Upper lobe of left lung (tissue), 4 donors: ENCODE measurements around the gene COX8A.

Source experiments
- EP300 ChIP-seq, 4 donors: sonication (generic); formaldehyde crosslinking; IDR thresholded peaks; one replicate each; pipeline ENCODE4 v1.5.1; 2017; ENCODE audit warnings: antibody characterized with exemption in 4 of 4, control low read depth in 2 of 4
- POLR2A ChIP-seq, 4 donors: fragments of 450-650 bp; IDR thresholded peaks; one replicate each; pipeline ENCODE4 v1.5.1; 2016 to 2017; ENCODE audit warnings: antibody characterized with exemption in 4 of 4, mild to moderate bottlenecking in 2 of 4
- POLR2AphosphoS5 ChIP-seq, 2 donors: sonication (generic); formaldehyde crosslinking; IDR thresholded peaks; one replicate each; pipeline ENCODE4 v1.5.1; 2017; ENCODE audit warnings: antibody characterized with exemption in 2 of 2
- TF ChIP-seq, protein P1 (sequence below), 6 experiments: fragments of 450-650 bp in 4 of 6; fragments of 200-600 bp in 2 of 6; sonication (generic) in 2 of 6; IDR thresholded peaks; one replicate each; pipeline ENCODE4 v1.5.1; 2016 to 2019; ENCODE audit warnings: antibody characterized with exemption in 6 of 6

DNA sequence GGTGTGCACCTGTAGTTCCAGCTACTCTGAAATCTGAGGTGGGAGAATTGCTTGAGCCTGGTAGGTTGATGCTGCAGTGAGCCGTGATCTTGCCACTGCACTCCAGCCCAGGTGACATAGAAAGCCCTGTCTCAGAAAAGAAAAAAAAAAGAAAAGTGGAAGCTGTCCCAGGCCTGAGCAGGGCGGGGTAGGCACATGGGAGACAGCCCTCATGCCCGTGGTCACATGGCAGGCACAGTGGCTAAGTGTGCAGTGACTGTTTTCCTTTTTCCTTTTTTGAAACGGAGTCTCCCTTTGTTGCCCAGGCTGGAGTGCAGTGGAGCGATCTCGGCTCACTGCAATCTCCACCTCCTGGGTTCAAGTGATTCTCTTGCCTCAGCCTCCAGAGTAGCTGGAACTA, 19.6 kb downstream of the COX8A start:
- no peak for TF ChIP-seq POLR2A (IDR thresholded peaks at IDR 0.05)
- TF ChIP-seq, protein P1, sequence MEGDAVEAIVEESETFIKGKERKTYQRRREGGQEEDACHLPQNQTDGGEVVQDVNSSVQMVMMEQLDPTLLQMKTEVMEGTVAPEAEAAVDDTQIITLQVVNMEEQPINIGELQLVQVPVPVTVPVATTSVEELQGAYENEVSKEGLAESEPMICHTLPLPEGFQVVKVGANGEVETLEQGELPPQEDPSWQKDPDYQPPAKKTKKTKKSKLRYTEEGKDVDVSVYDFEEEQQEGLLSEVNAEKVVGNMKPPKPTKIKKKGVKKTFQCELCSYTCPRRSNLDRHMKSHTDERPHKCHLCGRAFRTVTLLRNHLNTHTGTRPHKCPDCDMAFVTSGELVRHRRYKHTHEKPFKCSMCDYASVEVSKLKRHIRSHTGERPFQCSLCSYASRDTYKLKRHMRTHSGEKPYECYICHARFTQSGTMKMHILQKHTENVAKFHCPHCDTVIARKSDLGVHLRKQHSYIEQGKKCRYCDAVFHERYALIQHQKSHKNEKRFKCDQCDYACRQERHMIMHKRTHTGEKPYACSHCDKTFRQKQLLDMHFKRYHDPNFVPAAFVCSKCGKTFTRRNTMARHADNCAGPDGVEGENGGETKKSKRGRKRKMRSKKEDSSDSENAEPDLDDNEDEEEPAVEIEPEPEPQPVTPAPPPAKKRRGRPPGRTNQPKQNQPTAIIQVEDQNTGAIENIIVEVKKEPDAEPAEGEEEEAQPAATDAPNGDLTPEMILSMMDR (IDR thresholded peaks at IDR 0.05) = no peak
- no peak for TF ChIP-seq EP300 (IDR thresholded peaks at IDR 0.05)
- TF ChIP-seq POLR2AphosphoS5 (IDR thresholded peaks at IDR 0.05) = no peak
